Measurements from ENCODE around the gene PTPN22.

Gene PTPN22

GRCh38 chr1:113786069-113786468 lies 85.4 kb downstream of the PTPN22 start:
- no peak overlapping the region for H3K4me3 ChIP-seq (ENCODE audit: low read depth, low read length)
- TF ChIP-seq, protein P1, sequence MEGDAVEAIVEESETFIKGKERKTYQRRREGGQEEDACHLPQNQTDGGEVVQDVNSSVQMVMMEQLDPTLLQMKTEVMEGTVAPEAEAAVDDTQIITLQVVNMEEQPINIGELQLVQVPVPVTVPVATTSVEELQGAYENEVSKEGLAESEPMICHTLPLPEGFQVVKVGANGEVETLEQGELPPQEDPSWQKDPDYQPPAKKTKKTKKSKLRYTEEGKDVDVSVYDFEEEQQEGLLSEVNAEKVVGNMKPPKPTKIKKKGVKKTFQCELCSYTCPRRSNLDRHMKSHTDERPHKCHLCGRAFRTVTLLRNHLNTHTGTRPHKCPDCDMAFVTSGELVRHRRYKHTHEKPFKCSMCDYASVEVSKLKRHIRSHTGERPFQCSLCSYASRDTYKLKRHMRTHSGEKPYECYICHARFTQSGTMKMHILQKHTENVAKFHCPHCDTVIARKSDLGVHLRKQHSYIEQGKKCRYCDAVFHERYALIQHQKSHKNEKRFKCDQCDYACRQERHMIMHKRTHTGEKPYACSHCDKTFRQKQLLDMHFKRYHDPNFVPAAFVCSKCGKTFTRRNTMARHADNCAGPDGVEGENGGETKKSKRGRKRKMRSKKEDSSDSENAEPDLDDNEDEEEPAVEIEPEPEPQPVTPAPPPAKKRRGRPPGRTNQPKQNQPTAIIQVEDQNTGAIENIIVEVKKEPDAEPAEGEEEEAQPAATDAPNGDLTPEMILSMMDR (IDR thresholded peaks at IDR 0.05; ENCODE audit: low read depth, low read length): no peak

DNA sequence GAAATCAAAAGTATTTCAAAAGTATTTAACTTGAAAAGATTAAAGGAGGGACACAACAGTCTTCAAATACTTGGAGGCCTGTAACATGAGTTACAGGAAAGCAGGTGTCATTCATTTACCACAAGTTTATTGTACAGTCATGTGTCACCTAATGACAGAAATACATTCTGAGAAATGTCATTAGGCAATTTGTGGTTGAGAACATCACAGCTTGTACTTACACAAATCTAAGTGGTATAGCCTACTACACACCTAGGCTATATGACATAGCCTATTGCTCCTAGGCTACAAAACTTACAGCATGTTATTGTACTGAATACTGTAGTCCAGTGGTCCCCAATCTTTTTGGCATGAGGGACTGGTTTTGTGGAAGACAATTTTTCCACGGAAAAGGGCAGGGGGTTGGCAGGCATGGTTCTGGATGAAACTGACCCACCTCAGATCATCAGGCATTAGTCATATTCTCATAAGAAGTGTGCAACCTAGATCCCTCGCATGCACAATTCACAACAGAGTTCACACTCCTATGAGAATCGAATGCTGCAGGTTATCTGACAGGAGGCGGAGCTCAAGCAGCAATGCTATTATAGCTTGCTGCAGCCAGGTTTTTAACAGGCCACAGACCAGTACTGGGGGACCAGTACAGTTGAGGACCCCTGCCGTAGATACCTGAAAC lies 87.3 kb downstream of the PTPN22 start:
- no peak overlapping the region for H3K4me3 ChIP-seq (ENCODE audit: low read depth, low read length)
- TF ChIP-seq, protein P1 (IDR thresholded peaks at IDR 0.05; ENCODE audit: low read depth, low read length): no peak

DNA sequence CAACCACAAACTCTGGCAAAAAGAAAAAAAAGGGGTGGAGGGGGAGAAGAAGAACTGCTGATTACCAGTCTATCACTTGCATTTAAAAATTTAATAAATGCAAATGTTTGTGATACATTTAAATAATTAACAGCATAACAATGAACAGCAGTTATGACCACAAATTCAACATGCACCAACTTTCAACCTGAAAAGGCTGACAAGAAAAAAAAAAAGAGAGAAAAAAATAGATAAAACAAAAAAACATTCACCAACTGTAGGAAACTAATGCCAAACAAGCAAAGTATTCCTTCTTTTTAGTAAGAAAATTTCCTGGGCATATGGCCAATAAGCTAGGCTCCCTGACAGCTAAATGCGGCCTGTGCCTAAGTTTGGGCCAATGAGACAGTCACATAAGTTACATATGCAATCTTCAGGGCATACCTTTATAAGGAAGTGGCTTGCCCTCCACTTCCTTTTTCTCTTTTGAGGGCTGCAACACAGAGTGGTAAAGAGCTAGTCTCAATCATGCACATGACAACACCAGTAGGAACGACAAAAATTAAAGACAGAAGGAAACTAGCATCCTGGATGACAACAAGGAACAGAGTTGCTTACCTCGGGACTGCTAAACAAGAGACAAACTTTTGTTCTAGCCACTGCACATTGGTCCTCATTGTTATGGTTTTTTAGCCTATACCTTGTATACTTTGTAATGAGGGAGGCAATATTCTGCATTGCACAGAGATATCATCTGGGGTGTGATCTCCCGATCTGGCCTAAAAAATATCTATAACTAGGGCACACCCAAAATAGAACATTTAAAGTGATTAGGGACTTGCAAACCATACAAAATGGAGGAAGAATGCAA lies 88.0 kb downstream of the PTPN22 start:
- TF ChIP-seq, protein P1 (IDR thresholded peaks at IDR 0.05; ENCODE audit: low read depth, low read length): no peak
- H3K4me3 ChIP-seq (ENCODE audit: low read depth, low read length): no peak overlapping the region

- H3K4me3 ChIP-seq (ENCODE audit: low read depth, low read length): no peak overlapping the region
- TF ChIP-seq, protein P1 (IDR thresholded peaks at IDR 0.05; ENCODE audit: low read depth, low read length): no peak
These were observed 89.1 kb downstream of the PTPN22 start for GRCh38 chr1:113782406-113782805.

DNA sequence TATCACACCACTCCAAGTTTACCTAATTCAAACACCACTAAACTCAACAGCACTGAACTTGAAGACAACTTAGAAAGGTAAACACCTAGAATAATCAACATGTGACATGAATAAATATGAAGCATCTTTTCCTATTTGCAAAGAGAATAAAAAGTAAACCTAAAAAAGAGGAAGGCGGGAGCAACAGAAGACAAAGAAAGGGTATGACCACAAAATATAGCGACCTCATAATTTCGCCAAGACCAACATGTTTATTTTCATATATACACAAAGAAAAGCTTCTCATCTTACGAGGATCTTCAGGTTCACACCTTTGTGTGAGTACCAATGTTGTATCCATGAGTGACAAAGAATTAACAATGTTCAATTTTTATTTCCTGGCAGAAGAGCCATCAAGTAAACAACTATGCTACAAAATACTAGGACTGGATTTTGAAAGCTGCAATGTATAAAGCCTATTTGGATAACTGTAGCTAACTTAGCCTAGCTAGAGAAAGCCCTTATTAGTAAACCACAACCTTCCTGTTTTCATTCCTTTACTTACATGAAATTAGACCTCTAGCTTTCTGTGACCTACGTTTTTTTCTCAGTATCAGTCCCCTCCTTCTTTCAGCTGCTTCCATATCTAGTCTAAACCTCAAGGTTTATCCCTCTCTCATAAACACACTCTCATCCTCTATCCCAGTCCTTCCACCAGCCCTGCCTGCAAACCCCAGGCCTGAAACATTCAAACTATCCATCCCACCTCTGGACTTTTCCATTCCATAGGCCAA lies 91.0 kb downstream of the PTPN22 start:
- no peak overlapping the region for H3K4me3 ChIP-seq (ENCODE audit: low read depth, low read length)

DNA sequence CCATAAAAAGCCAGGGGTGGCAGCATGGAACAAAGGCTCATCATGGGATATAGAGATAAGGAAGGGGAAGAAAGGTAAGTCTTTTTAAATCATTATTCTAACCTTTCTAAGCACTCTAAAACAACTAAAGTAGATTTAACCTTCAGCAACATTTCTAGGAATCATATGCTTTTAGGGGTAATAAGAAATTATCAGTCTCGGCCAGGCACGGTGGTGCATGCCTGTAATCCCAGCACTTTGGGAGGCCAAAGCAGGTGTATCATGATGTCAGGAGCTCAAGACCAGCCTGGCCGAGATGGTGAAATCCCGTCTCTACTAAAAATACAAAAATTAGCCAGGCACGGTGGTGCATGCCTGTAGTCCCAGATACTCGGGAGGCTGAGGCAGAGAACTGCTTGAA lies 92.0 kb downstream of the PTPN22 start:
- TF ChIP-seq, protein P1 (IDR thresholded peaks at IDR 0.05; ENCODE audit: low read depth, low read length): no peak
- H3K4me3 ChIP-seq (ENCODE audit: low read depth, low read length): no peak overlapping the region

More for the DNA sequence above, 91.0 kb downstream of the PTPN22 start:
- TF ChIP-seq, protein P1 (IDR thresholded peaks at IDR 0.05; ENCODE audit: low read depth, low read length): no peak

All from WI38 (cell line).